ENCODE measurements around the gene CRTC1. TPM values are rescaled to one million over a fixed set of nuclear protein-coding genes. Genes with fewer than 3 reads are reported as not detected.

The CRTC1 gene
- 1 to 10 TPM; 5.3 to 9.7 TPM for total RNA-seq

GRCh38 chr19:18683109-18683957 lies at the start of gene CRTC1:
Gene CRTC1, plus strand, starts transcription at chr19:18683680. Its CDS starts 23 bp downstream, at chr19:18683703.
- POLR2A ChIA-PET: interaction anchor here (0.6 to 1.0 kb wide), 3 partner anchors 62 to 236 kb away, joined by 3 to 7 read pairs (median 3); partner anchors contain the start of genes COPE and DDX49
- no peaks in the 10 kb centered on the region for H3K27me3 Mint-ChIP-seq
- DNase-seq (peak; percentile 95), ATAC-seq (peak; percentile 91)
- H3K9me3 Mint-ChIP-seq (ENCODE audit: low read depth): no peaks in the 10 kb centered on the region
- peak within 1 kb of the TSS; percentile 89 for H3K27ac Mint-ChIP-seq
- peak within 1 kb of the TSS; percentile 83 for H3K4me3 Mint-ChIP-seq
- H3K4me1 Mint-ChIP-seq: peaks cover 16% of the 10 kb centered on the region
- H3K36me3 Mint-ChIP-seq (ENCODE audit: low read depth): no peaks in the 10 kb centered on the region
- intact Hi-C loops (cut with DNase I, micrococcal nuclease): loop anchor here (1.0 to 2.0 kb wide), 7 partner anchors 17 to 236 kb away; partner anchors contain the start of genes COPE (in 1 of the 2), DDX49 (in 1 of the 2), ELL (in 1 of the 2) and REX1BD (in 1 of the 2)
- CTCF ChIA-PET: no interaction called here

DNA sequence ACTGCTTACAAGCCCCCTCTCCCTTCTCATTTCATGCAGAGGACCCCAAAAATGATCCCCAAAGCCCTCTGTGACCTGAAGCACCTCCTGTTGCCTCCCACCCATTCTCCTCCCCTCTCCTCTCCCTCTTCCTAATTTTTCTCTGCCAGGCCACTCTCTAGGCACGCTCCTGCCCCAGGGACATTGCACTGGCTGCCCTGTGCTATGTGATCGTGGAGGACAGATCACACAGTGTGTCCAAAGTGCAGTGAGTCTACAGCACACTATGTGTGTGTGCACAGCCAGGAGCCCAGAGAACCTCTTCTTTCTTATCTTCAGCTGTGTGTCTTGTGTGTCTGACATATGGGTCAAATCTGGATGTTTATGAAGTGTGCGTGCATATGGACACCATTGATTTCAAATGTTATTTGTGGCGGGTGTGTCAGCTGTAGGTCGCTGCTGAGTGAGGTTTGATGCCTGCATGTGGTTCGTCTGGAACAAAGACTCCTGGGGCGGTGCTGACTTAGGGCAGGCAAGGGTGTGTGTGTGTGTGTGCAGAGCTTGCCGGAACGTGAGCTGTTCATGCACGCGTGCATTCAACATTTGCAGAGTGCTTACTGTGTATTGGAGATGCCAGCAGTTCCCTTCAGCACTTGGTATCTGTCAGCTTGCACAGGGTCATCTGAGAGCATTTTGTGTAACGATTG lies 48.7 kb upstream of the CRTC1 start:
- Mint-ChIP-seq H3K27ac (no peak overlapping the region), H3K27me3 (no peaks in the 10 kb centered on the region), H3K9me3 (ENCODE audit: low read depth) (no peaks in the 10 kb centered on the region), H3K36me3 (ENCODE audit: low read depth) (no peaks in the 10 kb centered on the region), H3K4me3 (no peak overlapping the region), H3K4me1 (peaks cover 24% of the 10 kb centered on the region)
- CTCF ChIA-PET: interaction anchor here (0.7 kb wide), 1 partner anchor 406 kb away, joined by 3 read pairs; no protein-coding TSS in a partner anchor
- ATAC-seq (no peak), DNase-seq (no peak)
- POLR2A ChIA-PET: no interaction called here
- intact Hi-C loops (cut with DNase I, micrococcal nuclease): loop anchor here in 1 of 2 experiments (5.0 kb wide), 1 partner anchor 773 kb away; the partner anchor contains the start of gene GATAD2A

- ATAC-seq: no peak
- Mint-ChIP-seq H3K4me3 (peak overlapping the region; percentile 84), H3K9me3 (ENCODE audit: low read depth) (no peaks in the 10 kb centered on the region), H3K36me3 (ENCODE audit: low read depth) (no peaks in the 10 kb centered on the region), H3K4me1 (peaks cover 24% of the 10 kb centered on the region), H3K27ac (peak overlapping the region; percentile 48), H3K27me3 (no peaks in the 10 kb centered on the region)
- intact Hi-C loops (cut with DNase I, micrococcal nuclease): loop anchor here (1.0 to 5.0 kb wide), 24 partner anchors 41 to 771 kb away; partner anchors contain the start of genes COPE (in 2 of the 2), CRTC1 (in 2 of the 2), DDX49 (in 2 of the 2) and ELL (in 2 of the 2)
- no peak for DNase-seq
- POLR2A ChIA-PET: no interaction called here
- CTCF ChIA-PET: no interaction called here
These were observed 47.7 kb upstream of the CRTC1 start for GRCh38 chr19:18635831-18636182.

DNA sequence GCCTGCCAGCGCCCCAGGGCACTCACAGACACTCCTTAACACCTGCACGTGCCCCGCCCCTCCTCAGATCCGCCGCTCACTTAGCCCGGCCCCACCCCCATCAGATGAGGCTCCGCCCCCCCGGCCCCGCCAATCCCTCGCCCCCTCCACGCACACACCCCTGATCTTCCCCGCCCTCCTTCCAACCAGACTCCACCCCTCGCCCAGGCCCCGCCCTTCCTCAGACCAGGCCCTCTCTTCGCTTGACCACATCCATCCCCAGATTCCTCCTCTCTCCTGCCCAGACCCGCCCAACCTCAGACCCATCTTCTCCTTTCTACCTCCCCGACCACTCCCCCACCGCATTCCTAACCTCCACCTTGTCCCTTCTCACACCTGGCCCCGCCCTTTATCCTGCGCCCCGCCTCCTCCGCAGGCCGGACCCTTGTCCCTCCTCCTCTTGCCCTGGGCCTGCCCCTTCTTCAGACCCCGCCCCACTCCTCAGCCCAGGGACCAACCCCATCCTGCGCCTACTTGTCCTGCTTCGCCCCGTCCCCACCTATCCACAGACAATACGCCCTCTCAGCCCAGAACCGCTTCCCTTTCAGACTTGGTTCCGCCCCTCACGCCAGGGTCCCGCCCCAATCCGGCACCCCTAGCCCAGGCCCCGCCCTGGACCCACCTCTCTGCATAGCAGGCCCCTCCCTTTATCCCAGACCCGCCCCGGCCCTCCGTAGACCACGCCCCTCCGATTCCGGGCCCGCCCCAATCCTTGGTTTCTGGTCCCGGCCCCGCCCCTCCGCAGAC lies 47.1 kb upstream of the CRTC1 start:
- peak; percentile 100 for DNase-seq
- Mint-ChIP-seq H3K36me3 (ENCODE audit: low read depth) (no peaks in the 10 kb centered on the region), H3K27me3 (no peaks in the 10 kb centered on the region), H3K4me3 (peak overlapping the region; percentile 84), H3K4me1 (peaks cover 24% of the 10 kb centered on the region), H3K27ac (peak overlapping the region; percentile 78), H3K9me3 (ENCODE audit: low read depth) (no peaks in the 10 kb centered on the region)
- POLR2A ChIA-PET: no interaction called here
- ATAC-seq: peak; percentile 92
- intact Hi-C loops (cut with DNase I, micrococcal nuclease): loop anchor here (1.0 to 5.0 kb wide), 24 partner anchors 42 to 771 kb away; partner anchors contain the start of genes COPE (in 2 of the 2), CRTC1 (in 2 of the 2), DDX49 (in 2 of the 2) and ELL (in 2 of the 2)
- CTCF ChIA-PET: no interaction called here

DNA sequence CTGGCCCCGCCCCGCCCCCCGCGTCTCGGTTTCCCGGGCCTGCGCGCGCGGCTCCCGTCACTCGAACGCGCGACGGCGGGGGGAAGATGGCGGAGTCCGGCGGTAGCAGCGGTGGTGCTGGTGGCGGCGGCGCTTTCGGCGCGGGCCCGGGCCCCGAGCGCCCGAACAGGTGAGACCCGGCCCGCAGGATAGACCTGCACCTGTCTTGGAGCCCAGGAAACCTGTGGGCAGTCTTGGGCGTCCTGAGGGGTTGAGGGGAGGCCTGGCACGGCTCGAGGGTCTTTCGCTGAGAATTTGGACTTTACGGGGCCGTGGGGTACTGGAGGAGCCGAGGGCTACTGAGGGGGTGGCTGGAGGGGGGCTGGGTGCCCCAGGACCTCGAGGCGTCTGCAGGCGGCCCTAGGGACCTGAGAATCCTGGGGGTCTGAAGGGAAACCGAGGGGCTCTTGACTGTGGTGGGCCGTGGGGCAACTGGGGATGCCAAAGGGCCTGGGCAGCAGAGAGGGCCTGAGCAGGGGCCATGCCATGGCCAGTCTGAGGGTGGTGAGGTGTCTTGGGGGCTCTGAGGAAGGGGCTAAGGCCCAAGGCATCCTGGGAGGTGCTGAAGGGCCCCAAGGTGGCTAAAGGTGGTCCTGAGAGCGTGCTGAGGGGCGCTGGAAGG lies 46.4 kb upstream of the CRTC1 start, which contains the start of gene KLHL26:
Gene KLHL26, plus strand, starts transcription at position 60 of the 661 bp plus-strand sequence. Its CDS starts 27 bp downstream, at position 87.
- intact Hi-C loops (cut with DNase I, micrococcal nuclease): loop anchor here (1.0 to 5.0 kb wide), 24 partner anchors 42 to 770 kb away; partner anchors contain the start of genes COPE (in 2 of the 2), CRTC1 (in 2 of the 2), DDX49 (in 2 of the 2) and ELL (in 2 of the 2)
- no peak for ATAC-seq
- CTCF ChIA-PET: no interaction called here
- Mint-ChIP-seq H3K4me3 (peak within 1 kb of the TSS; percentile 84), H3K27ac (peak within 1 kb of the TSS; percentile 84), H3K36me3 (ENCODE audit: low read depth) (no peaks in the 10 kb centered on the region), H3K4me1 (peaks cover 24% of the 10 kb centered on the region), H3K27me3 (no peaks in the 10 kb centered on the region), H3K9me3 (ENCODE audit: low read depth) (no peaks in the 10 kb centered on the region)
- POLR2A ChIA-PET: no interaction called here
- DNase-seq: no peak

DNA sequence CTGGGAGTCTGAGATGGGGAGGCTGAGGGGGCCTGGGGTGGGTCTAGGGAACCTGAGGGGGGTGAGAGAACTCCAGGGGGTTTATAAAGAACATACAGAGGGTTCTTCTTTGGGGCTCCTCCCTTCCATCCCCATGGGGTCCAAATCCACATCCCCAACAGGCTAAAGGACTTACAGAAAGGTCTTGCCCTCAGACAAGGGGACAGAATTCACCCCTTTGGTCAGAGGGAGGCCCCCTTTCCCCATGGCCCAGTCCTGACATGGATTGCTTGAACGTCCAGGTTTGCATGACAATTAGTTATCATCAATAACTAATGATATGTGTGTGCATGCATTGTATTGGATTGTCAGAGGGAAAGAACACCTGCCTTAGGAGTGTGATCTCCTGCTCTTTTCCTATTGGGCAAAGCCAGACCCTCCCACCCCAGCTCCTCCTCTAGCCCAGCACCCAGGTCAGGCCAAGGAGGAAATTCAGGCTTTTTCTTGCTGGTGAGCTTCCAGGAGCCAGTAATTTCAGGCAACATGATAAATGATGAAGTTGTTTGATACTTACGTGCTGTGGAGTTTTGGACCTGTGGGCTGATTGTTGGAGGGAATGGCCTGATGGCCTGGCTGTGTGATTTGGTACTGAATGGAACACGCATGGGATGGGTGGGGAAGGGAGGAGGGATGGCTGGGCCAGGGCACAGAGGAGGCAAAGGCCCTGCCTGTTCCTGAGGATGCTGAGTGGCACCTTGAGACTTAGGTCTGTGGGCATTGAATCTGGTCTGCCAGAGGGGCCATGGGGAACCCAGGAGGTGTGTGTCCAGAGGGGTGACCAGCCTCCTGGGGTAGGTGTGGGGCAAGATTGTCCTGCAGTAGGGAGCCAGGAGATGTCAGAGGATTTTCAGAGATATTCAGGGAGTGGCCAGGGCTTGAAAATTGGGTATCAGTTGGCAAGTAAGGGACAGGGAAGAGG lies 45.5 kb upstream of the CRTC1 start:
- H3K4me3 Mint-ChIP-seq: peak overlapping the region; percentile 84
- no peaks in the 10 kb centered on the region for H3K27me3 Mint-ChIP-seq
- ChIA-PET POLR2A (no interaction called here), CTCF (no interaction called here)
- intact Hi-C loops (cut with DNase I, micrococcal nuclease): loop anchor here (2.0 to 5.0 kb wide), 5 partner anchors 43 to 769 kb away; partner anchors contain the start of genes GATAD2A (in 1 of the 2), LSM4 (in 1 of the 2) and TMEM161A (in 1 of the 2)
- no peaks in the 10 kb centered on the region for H3K9me3 Mint-ChIP-seq (ENCODE audit: low read depth)
- H3K4me1 Mint-ChIP-seq: peaks cover 24% of the 10 kb centered on the region
- H3K36me3 Mint-ChIP-seq (ENCODE audit: low read depth): no peaks in the 10 kb centered on the region
- DNase-seq (peak; percentile 31), ATAC-seq (no peak)
- H3K27ac Mint-ChIP-seq: peak overlapping the region; percentile 84

DNA sequence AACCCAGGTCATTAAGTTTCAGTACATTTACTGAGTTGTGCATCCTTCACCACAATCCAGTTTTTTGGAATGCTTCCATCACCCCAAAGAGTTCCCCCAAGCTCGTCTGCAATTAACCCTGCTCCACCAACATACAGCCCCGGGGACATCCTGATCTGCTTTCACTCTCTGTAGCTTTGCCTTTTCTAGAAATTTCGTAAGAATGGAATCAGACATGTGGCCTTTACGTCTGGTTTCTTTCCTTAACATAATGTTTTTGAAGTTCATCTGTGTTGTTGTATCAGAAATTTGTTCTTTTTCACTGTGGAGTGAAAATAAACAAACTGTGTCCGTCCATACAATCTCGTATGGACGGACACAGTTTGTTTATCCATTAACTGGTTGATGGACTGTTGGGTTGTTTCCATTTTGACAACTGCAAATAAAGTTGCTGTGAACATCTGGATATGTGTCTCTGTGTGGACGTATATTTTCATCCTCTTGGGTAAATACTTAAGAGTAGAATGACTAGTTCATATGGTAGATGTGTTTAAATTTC lies 43.7 kb upstream of the CRTC1 start:
- no peak overlapping the region for H3K27ac Mint-ChIP-seq
- POLR2A ChIA-PET: no interaction called here
- H3K36me3 Mint-ChIP-seq (ENCODE audit: low read depth): peaks cover 4% of the 10 kb centered on the region
- CTCF ChIA-PET: interaction anchor here (0.6 to 0.7 kb wide), 2 partner anchors 37 to 74 kb away, joined by 3 read pairs; no protein-coding TSS in a partner anchor
- no peak overlapping the region for H3K4me3 Mint-ChIP-seq
- peaks cover 31% of the 10 kb centered on the region for H3K4me1 Mint-ChIP-seq
- no peaks in the 10 kb centered on the region for H3K9me3 Mint-ChIP-seq (ENCODE audit: low read depth)
- no peaks in the 10 kb centered on the region for H3K27me3 Mint-ChIP-seq
- ATAC-seq (no peak), DNase-seq (no peak)
- intact Hi-C loops (cut with DNase I, micrococcal nuclease): loop anchor here in 1 of 2 experiments (5.0 kb wide), 1 partner anchor 768 kb away; the partner anchor contains the start of gene GATAD2A

DNA sequence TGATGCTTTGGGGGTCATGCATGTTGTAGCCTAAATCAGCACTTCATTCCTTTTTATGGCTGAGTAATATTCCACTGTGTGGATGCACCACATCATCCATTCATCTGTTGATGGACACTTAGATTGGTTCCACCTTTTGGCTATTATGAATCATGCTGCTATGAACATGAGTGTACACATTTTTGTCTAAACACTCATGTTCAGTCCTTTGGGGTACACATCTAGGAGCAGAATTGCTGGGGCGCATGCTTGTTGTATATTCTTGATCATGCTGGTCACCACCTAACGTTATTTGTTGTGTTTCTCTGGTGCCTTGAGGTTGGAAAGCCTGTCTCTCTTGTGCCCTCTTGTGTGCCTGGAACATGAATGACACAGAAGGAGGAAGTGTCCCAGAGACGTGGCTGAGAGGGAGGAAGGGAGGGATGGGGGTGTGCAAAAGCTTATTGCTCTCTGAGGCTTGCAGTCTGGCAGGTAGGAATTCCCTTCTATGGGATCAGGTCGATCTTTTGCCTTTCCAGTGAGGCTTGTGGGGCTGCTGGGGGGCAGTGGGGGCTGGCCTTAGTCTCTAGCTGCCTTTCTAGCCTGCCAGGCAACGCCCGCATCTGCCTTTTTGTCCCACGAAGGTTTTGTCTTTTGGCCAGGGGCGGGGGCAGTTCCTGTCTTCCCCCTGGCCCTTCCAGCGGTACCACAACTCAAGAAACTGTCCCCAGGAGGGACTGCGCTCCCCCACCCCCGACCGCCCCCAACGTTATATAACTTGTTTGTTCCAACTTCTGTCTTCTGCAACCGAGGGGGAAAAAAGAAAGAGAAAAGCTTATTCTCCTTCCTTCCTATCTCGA lies 39.1 kb upstream of the CRTC1 start:
- no peaks in the 10 kb centered on the region for H3K9me3 Mint-ChIP-seq (ENCODE audit: low read depth)
- peaks cover 21% of the 10 kb centered on the region for H3K4me1 Mint-ChIP-seq
- H3K27me3 Mint-ChIP-seq: no peaks in the 10 kb centered on the region
- ChIA-PET CTCF (no interaction called here), POLR2A (no interaction called here)
- no peak overlapping the region for H3K27ac Mint-ChIP-seq
- intact Hi-C loops (cut with DNase I, micrococcal nuclease): no loop called here
- no peak overlapping the region for H3K4me3 Mint-ChIP-seq
- peaks cover 9% of the 10 kb centered on the region for H3K36me3 Mint-ChIP-seq (ENCODE audit: low read depth)
- no peak for DNase-seq
- no peak for ATAC-seq

- no peaks in the 10 kb centered on the region for H3K27me3 Mint-ChIP-seq
- ChIA-PET POLR2A (no interaction called here), CTCF (no interaction called here)
- peaks cover 19% of the 10 kb centered on the region for H3K4me1 Mint-ChIP-seq
- H3K36me3 Mint-ChIP-seq (ENCODE audit: low read depth): peaks cover 9% of the 10 kb centered on the region
- DNase-seq (no peak), ATAC-seq (no peak)
- H3K9me3 Mint-ChIP-seq (ENCODE audit: low read depth): no peaks in the 10 kb centered on the region
- intact Hi-C loops (cut with DNase I, micrococcal nuclease): no loop called here
- no peak overlapping the region for H3K27ac Mint-ChIP-seq
- no peak overlapping the region for H3K4me3 Mint-ChIP-seq
These were observed 38.4 kb upstream of the CRTC1 start for GRCh38 chr19:18645035-18645511.
